ENCODE data around the gene HOXC9. TPM values are rescaled to one million over a fixed set of nuclear protein-coding genes. Genes with fewer than 3 reads are reported as not detected.

The HOXC9 gene
- total and polyA plus RNA-seq, 2 of the 8 experiments (the other 6 are each of a cell fraction or from before 2014, with no cell fraction given), result not detected

GRCh38 chr12:54049108-54049507, 49.1 kb downstream of the HOXC9 start:
- H4K91ac ChIP-seq (replicated peaks; ENCODE audit: insufficient read length, low read length), result no peak overlapping the region
- peaks cover 3% of the 10 kb centered on the region for H3K23me2 ChIP-seq (ENCODE audit: low read depth, low read length)
- no peak overlapping the region for H2AFZ ChIP-seq (ENCODE audit: low read length)
- no peak overlapping the region for H3K4me3 ChIP-seq (ENCODE audit: extremely low read depth in 1 of 4, insufficient read depth in 2 of 4, low read depth in 3 of 4, low read length in 4 of 4)
- H2AK5ac ChIP-seq (ENCODE audit: low read depth, low read length), result no peak overlapping the region
- 23% methylated on average over 6 of the region's 6 CpGs; no CpG with 5 or more reads in 1 of the 2 experiments for WGBS, 2 experiments (ENCODE audit: extremely low coverage in 1 of 2, insufficient coverage in 1 of 2, insufficient read length in 1 of 2, insufficient replicate concordance in 2 of 2, low coverage in 1 of 2, low lambda C conversion rate in 2 of 2, missing lambda C conversion rate in 1 of 2)
- H2BK5ac ChIP-seq (ENCODE audit: low read depth, low read length), result no peak overlapping the region
- no peaks in the 10 kb centered on the region for H3K79me1 ChIP-seq (ENCODE audit: low read depth, low read length)
- H4K5ac ChIP-seq (ENCODE audit: insufficient read length, low read depth, low read length), result no peak overlapping the region
- no peak overlapping the region for H2BK20ac ChIP-seq (ENCODE audit: low read length)
- H2BK120ac ChIP-seq (replicated peaks; ENCODE audit: low read depth, low read length), result no peak overlapping the region
- TF ChIP-seq RNF2 (IDR thresholded peaks at IDR 0.05; ENCODE audit: borderline replicate concordance, low read depth, low read length, missing control alignments, poor library complexity, severe bottlenecking) (peak; percentile 0), ZNF274 (IDR thresholded peaks at IDR 0.05; ENCODE audit: borderline replicate concordance, extremely low read depth, low read length) (no peak), POLR2A (IDR thresholded peaks at IDR 0.05; ENCODE audit: control extremely low read depth in 1 of 2, low read depth in 2 of 2, low read length in 2 of 2) (no peak), TAF7 (optimal IDR thresholded peaks at IDR 0.05; ENCODE audit: borderline replicate concordance, low read depth, low read length) (no peak), SP4 (IDR thresholded peaks at IDR 0.05; ENCODE audit: low read length) (no peak), CTBP2 (IDR thresholded peaks at IDR 0.05; ENCODE audit: borderline replicate concordance, insufficient read depth, insufficient read length, low read length) (no peak), CBX8 (IDR thresholded peaks at IDR 0.05; ENCODE audit: borderline replicate concordance, low read depth, low read length) (peak; percentile 84)
- ChIA-PET CTCF (ENCODE audit: partially characterized antibody) (no interaction called here), POLR2A (ENCODE audit: partially characterized antibody) (no interaction called here)
- DNase-seq (ENCODE audit: low read depth in 1 of 2, low spot score in 2 of 2) (no peak), FAIRE-seq (no peak)
- H3K4me2 ChIP-seq (ENCODE audit: insufficient read depth in 1 of 2, low read depth in 2 of 2, low read length in 2 of 2), result no peak overlapping the region
- no peak overlapping the region for H2BK12ac ChIP-seq (ENCODE audit: low read depth, low read length)
- no peak overlapping the region for H3K9ac ChIP-seq (replicated peaks in 1 of 4; ENCODE audit: extremely low read depth in 1 of 4, low read depth in 3 of 4, low read length in 3 of 4)
- H4K20me1 ChIP-seq (replicated peaks in 1 of 2; ENCODE audit: control insufficient read depth in 1 of 2, insufficient read depth in 2 of 2, low read length in 2 of 2), result peaks cover 20 to 21% of the 10 kb centered on the region in 2 experiments
- no peak overlapping the region for H3K14ac ChIP-seq (ENCODE audit: insufficient read length)
- peaks cover 0 to 16% (median 5%) of the 10 kb centered on the region in 4 experiments; a peak in 6 of 7 replicates for H3K4me1 ChIP-seq (replicated peaks in 1 of 4; ENCODE audit: control insufficient read depth in 3 of 4, insufficient read depth in 4 of 4, low read length in 3 of 4)
- H3K36me3 ChIP-seq (ENCODE audit: control insufficient read depth in 2 of 4, insufficient read depth in 4 of 4, low read length in 3 of 4), result peaks cover 0 to 9% (median 0%) of the 10 kb centered on the region in 4 experiments; a peak in 1 of 8 replicates
- no peak overlapping the region for H3K56ac ChIP-seq (replicated peaks; ENCODE audit: insufficient read length, low read depth, low read length)
- peaks cover 99 to 100% (median 100%) of the 10 kb centered on the region in 4 experiments for H3K27me3 ChIP-seq (replicated peaks in 1 of 4; ENCODE audit: control insufficient read depth in 3 of 4, extremely low read depth in 1 of 4, insufficient read depth in 3 of 4, low read length in 3 of 4)
- H3K18ac ChIP-seq (ENCODE audit: extremely low read depth, low read length), result no peak overlapping the region
- no peak overlapping the region for H3K23ac ChIP-seq (ENCODE audit: insufficient read length)
- H2BK15ac ChIP-seq (ENCODE audit: low read length), result no peak overlapping the region
- no peak overlapping the region for H3K4ac ChIP-seq (replicated peaks; ENCODE audit: insufficient read length, low read depth, low read length)
- H3K9me3 ChIP-seq (ENCODE audit: insufficient read depth in 2 of 2, low read depth in 1 of 2, low read length in 1 of 2), result no peaks in the 10 kb centered on the region
- H3K27ac ChIP-seq (ENCODE audit: low read depth, low read length), result no peak overlapping the region
- no peaks in the 10 kb centered on the region for H3K79me2 ChIP-seq (ENCODE audit: control insufficient read depth in 1 of 2, insufficient read depth in 2 of 2, low read length in 2 of 2)
- no peak overlapping the region for H4K8ac ChIP-seq (ENCODE audit: extremely low read depth, insufficient read depth, low read length)
